ENCODE data around the gene SCAF1.
"Not testable (repeated sequence)": the region's sequence is repeated elsewhere in the genome, so short reads cannot be mapped to it uniquely, and the experiment has no call there.

SCAF1 gene

DNA sequence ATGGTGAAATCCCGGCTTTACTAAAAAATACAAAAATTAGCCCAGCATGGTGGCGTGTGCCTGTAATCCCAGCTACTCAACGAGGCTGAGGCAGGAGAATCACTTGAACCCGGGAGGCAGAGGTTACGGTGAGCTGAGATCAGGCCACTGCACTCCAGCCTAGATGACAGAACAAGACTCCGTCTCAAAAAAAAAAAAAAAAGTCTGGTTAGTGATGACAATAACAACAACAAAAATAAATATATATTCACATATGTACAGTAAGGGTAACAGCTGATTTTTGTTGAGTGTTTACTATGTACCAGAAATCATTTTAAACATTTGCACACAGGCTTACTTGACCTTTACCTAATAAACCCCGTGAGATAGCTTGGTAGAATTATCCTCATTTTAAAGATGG lies 25.1 kb upstream of the SCAF1 start:
- DNase-seq = no peak

DNA sequence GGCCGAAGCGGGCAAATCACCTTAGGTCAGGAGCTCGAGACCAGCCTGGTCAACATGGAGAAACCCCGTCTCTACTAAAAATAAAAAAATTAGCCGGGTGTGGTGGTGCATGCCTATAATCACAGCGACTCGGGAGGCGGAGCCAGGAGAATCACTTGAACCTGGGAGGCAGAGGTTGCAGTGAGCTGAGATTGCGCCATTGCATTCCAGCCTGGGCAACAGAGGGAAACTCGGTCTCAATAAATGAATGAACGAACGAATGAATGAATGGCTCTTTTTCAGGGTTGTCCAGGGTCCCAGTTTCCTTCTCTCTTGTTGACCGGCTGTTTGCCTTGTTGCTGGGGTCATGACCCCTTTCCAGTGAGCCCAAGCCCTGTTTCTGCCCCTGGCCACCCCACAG lies 24.1 kb upstream of the SCAF1 start:
- DNase-seq = not testable (repeated sequence)

DNA sequence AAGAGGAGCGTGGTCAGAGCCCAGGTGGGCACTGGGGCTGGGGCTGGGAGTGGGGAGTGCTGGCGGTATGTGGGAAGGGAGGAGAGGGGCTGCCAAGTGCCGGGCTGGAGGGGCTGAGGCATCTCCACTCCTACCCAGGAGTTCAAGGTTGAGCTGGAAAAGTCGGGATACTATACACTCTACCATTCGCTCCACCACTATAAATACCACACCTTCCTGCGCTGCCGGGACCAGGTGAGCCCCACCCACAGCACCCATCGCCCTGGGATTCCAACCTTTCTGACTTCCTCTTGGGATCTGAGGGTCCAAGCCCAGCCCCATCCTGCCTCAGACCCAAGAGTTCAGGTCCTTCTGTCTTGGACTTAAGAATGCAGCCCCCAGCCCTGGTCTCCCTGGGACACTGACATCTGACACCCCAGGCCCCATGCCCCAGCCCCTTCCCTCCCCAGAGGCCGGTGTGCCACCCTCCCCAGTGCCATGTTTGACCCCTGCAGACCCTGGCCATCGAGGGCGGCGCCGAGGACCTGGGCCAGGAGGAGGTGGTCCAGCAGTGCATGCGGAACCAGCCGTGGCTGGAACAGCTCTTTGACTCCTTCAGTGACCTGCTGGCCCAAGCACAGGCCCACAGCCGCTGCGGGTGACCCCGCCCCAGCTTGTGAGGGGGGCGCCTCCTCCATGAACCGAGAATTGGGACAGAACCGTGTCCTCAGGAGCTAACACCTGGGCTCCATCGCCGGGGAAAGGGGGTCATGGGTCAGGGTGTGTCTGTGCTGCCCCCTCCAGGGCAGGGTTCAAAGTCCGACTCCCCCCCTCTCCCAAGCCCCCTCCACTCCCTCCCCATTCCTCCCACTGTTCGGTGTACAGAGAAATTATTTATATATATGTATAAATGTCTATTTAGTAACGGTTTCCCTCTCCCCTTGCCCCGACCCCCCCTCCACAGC lies 16.8 kb upstream of the SCAF1 start:
- no peak for DNase-seq

DNA sequence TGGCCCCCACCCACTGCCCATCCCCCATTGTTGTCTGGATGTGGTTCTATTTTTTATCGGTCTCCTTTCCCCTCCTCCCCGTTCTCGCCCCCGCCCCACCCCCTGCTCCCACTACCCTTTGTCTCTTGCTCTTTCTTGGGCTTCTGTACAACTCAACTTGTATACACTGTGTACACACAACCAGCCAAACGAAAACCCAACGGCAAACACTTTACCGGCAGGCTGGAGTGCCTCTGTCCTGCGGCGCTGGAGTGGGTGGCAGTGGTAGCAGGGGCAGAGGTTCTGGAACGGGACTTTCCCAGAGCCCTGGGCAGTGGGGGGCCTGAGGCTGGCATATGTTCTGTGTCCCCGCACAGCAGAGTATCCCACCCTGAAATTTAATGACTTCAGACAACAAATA lies 15.8 kb upstream of the SCAF1 start:
- no peak for DNase-seq

DNA sequence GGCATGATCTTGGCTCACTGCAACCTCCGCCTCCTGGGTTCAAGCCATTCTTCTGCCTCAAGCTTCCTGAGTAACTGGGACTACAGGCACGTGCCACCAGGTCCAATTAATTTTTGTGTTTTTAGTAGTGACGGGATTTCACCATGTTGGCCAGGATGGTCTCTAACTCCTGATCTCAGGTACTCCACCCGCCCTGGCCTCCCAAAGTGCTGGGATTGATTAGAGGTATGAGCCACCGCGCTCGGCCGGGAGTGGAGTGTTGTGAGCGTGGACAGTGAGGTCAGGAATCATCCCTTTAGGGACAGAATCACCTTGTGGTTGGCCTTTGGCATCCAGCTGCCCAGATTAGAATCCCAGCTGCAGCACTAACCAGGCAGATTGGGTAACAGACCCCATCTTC lies 12.3 kb upstream of the SCAF1 start:
- DNase-seq = no peak

DNA sequence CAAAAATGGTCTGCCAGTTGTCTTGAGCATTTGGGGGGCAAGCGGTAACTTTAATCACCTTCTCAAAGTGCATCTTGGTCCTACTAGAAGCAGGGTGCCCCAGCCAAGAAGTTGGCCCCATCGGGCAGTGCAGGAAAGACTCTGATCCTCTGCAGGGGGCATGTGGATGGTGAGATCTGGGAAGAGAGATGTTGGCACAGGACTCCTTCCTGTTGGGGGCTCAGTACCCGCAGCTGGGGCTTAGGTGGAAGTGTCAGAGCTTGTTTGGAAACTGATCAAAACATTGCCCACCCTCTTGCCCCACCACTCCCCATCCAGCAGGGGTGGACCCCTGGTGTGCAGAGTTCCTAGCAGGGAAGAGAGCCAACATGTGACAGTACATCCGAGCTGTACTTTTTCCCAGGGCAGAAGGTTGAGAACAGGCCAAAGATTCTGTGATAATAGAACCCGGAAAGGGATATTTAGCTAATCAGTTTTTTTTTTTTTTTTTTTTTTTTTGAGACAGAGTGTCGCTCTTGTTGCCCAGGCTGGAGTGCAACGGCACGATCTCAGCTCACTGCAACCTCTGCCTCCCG lies 10.9 kb upstream of the SCAF1 start:
- no peak for DNase-seq

DNA sequence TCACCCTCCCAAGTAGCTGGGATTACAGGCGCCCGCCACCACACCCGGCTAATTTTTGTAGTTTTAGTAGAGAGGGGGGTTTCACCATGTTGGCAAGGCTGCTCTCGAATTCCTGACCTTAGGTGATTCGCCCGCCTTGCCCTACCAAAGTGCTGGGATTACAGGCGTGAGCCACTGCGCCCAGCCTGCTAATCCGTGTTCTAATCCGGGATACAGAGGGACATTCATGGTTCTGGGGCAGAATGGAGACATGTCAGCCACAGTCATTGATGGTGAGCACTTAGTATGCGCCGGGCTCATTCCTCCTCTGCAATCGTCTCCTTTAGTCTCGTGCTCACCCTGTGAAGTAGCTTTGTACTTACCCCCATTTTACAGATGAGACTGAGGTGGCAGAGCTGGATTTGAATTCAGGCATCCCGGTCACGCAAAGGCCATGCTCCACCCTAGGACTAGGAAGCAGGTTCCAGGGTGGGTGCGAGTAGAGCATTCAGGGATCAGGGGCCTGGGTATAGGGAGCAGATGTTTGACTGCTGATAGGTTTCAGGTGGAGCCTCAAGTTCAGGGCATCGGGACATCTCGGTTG lies 10.3 kb upstream of the SCAF1 start:
- DNase-seq = no peak

DNA sequence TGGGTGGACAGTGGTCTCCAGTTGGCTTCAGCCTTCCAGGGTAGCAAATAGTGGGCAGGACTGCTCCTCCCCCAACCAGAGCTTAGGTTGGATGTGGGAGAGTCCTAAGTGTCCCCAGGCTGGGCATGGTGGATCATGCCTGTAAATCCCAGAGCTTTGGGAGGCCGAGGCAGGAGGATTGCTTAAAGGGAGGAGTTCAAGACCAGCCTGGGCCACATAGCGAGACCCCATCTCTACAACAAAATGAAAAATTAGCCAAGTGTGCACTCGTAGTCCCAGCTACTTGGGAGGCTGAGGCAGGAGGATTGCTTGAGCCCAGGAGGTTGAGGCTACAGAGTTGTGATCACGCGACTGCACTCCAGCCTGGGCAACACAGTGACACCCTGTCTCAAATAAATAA lies 9.4 kb upstream of the SCAF1 start:
- no peak for DNase-seq

DNA sequence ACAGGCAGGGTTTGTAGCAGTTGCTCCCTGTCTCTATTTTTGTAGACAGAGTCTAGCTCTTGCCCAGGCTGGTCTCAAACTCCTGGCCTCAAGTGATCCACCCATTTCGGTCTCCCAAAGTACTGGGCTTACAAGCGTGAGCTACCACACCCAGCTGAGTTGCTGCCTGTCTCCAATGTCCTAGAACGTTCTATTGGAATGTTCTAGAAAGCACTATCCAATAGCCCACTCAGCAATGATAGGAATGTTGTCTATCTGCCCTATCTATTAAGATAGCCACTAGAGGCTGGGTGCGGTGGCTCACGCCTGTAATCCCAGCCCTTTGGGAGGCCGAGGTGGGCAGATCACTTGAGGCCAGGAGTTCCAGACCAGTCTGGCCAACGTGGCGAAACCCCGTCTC lies 8.7 kb upstream of the SCAF1 start:
- not testable (repeated sequence) for DNase-seq

DNA sequence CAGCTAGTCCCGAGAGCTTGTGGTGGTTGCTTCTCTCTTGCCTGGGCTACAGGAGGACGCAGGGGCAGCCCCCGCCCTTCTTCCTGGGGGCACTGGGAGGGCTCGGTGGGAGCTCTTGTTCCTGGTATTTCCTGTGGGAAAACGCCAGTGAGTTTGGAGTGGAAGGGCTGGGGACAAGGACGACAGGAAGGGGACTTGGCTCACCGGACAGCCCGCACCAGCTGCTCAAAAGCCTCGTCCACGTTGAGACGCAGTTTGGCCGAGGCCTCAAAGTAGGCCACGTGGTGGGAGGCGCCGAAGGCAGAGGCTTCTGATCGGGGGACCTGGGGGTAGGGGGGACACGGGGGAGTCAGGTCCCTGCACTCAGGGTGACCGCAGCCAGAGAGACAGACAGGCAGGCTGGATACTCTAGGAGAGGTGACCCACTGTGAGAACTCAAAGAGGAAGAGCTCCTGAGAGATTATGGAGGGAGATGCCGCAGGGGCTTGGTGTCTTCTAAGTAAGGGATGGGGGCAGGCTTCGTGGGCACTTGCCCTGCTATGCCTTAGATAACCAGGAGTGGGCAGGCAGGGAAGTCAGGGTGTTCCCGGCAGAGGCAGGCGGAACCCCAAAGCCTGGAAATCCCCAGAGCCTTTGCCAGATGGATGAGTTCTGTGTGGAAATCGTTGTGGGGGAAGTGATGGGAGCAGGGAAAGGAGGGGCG lies 6.3 kb upstream of the SCAF1 start:
- no peak for DNase-seq

DNA sequence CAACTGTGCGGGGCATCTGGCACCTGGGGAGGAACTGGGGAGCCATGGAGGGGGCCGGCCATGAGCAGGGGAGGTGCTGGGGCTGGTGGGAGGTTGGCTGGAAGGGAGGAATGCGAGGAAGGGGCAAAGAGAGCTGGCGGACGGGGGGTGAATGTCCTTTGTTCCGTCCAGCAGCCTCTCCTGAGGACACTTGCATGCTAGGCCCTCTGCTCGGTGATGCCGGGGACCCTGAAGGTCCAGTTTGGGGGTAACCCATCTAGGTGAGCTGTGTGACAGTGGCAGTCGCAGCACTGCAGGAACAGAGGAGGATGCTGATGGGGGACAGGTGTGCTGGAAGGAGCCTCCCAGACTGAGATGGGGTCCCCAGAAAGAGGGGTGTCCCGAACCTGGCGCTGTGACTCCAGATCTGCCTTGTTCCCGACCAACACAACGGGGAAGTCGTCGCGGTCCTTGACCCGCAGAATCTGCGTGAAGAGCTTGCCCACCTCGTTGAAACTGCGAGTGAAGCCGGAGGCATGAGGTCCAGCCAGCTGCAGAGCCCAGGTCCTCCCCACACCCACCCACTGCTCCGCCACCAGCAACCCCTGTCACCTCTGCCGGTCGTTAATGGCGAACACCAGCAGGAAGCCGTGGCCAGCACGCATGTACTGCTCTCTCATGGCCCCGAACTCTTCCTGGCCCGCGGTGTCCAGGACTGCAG lies 5.6 kb upstream of the SCAF1 start:
- no peak for DNase-seq

DNA sequence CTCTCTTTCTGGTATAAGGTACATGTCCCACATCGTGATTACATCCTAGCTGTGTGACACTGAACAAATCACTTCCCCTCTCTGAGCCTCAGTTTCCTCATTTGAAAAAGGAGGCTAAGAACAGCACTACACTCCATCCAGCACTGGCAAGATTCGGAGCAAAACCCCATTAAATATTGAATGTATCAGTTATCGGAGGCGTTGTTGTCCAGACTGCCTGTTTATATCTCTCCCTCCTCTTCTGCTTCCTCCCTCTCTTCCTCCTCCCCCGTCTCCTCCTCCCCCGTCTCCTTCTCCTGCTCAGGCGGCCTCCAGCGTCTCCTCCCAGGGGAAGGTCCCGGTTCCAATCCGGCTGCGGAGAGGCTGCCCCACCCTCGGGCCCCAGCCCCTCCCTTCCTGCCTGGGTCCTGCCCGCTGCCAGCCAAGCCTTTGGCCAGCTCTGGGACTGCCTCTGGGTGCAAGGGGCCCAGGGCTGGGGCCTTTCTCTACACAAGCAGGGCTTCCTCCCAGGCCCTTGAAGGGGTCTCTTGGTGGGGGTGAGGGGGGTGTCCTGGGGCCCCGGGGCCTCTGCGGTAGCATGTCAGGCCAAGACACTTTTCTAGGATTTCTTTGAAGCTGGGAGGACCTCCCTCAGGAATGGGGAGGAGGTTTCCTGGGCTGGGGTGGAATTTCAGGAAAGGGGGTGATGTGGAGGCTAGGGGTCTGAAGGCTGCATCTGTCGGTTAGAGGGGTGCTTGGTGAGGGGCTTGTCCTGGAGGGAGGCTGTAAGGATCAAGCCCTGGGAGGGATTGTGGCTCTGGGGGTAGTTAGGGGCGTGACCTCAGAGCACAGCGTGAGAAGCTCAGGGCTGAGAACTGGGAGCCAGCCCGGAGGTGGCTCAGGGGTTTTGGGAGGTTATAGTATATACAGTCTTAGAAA lies 3.9 kb upstream of the SCAF1 start:
- DNase-seq = peak; percentile 26 to 30

DNA sequence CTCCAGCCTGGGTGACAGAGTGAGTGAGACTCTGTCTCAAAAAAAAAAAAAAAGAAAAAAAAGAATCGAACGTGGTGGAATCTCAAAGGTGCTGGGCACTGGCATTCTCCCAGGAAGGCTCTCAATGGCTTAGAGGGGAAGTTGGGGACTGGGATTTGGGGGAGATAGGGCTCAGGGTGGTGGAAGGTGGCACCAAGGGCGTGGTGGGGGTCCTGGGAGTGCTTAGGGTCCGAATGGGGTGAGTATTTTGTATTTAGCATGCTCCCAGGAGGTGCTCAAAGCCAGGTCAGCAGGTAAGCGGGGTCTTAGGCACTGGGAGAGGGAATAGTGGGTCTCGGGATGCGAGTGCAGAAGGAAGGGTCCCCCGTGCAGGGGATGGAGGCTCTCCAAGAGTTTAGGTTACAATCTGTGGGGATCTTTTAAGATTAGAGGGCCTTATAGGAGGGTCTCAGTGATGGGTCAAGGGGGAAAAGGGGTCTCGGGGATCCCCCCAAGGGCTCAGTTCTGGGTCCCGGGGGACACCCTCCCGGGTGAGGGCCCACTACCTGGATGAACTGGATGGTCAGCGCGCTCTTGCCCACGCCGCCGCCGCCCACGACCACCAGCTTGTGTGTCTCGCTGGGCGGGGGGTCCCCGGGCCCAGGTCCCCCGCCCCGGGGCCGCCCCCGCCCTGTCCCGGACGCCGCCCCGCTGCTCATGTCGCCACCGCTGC lies 2.5 kb upstream of the SCAF1 start:
- DNase-seq = no peak

DNA sequence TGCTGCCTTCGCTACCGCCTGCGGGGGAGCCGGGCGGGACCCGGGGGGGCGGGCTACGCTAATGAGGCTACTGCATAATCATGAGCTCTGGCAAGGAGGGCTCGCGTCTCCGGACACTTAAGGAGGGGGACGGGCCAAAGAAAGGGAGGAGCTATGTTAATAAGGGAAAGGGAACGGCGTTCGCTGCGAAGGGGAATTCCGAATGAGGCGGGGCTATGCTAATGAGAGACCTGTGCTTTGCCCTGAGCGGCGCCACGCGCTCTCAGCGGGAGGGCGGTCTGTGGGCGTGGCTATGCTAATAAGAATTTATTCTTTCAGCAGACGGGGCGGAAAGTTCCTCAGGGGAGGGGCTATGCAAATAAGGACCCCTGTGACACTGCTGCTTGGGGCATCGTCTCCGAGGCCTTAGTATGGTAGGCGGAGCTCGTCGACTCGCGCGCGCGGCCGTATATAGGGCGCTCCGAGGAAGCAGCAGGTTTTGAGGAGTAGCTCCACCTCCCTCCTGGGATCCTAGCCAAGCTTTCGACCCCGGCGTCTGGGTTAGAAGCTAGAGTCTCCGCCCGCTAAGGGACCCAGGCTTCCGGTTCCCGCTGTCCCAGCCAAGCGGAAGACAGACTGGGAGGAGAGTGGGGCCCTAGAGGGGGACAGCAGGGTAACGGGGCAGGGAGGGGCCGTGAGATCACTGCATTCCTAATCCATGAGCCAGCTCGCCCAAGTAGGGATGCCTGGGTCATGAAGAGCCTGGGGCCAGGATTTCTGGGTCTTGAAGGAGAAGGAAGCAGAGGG lies 1.7 kb upstream of the SCAF1 start, which contains the start of gene RRAS:
Gene RRAS, minus strand, starts transcription at position 31 of the 786 bp plus-strand sequence. CDS start 45 bp downstream, outside the sequence.
- DNase-seq = peak; percentile 99 to 100

DNA sequence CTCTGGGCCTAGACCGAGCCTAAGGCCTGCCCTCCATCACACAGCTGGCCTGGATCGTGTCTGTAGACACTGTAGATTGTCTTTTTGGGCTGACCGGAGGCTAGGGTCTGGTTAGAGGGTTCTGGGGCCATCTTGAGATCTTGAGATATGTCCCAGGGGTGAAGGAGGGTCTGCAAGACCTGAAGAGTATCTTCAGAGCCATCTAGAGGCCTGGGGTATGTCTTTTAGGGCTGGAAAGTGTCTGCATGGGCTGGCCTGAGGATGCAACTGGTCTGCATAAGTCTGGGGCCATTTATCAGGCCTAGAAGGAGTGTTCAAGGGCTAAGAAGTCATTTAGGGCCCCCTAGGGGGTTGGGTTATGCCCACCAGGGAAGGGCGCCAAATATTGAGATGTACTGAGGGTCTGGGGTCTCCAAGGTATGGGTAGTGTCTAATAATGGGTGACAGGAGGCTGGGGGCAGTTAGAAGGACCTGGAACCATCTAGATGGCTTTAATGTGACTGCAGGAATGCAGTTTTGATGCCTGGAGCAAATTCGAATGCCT lies 555 bp downstream of the SCAF1 start:
- DNase-seq = no peak

DNA sequence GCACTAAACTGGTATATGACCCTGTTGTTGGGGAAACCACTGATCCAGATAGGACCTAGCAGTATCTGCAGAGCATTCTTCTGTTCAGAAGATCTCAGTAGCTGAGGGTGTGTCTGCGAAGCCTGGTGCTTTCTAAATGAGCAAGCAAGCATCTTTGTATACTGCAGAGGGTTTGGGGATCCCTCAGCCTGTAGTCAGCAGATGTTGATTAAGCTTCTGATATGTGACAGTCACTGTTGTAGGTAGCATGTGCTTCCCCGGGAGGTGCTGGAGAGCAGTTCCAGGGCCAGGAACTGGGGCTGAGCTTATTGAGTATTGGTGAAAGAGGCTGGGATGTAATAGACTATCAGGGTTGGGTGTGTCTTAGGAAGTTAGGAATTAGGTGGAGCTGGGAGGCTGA lies 1.5 kb downstream of the SCAF1 start:
- no peak for DNase-seq

DNA sequence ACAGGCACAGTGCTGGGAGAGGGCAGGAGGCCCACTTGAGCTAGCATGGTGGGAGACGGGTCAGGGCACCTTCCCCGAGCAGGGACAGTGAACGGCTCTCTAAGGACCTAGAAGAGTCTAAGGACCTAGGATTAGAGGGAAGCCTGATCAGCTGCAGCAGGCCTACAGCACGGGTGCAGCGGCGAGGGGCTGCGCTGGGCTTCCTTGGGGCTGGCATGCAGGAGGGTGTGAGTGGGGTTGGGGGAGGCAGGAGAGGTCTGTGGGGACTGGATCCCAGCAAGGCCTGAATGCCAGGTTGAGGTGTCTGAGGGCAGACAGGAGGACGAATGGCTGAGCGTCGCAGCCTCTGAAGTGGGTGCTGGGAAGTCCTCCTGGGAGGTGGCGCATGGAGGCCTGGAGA lies 3.6 kb downstream of the SCAF1 start:
- DNase-seq = no peak

DNA sequence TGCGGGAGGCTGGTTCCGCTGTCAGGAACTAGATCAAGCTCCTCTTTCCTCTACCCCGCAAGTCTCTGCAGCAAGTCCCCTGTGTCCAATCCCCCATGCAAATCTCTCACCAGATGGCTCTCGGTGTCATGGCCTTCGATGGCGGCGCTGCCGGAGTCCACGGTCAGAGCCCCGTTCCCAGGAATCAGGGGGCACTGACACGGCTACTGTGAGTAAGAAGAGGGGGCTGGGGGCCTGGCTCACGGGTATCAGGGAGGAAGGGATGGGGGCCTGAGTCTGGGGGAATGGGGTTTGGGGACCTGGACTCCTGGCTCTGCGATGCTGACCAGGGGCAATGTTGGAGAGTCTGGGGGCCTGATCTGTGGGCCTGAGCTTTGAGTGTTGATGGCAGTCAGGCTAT lies 4.0 kb downstream of the SCAF1 start:
- no peak for DNase-seq

DNA sequence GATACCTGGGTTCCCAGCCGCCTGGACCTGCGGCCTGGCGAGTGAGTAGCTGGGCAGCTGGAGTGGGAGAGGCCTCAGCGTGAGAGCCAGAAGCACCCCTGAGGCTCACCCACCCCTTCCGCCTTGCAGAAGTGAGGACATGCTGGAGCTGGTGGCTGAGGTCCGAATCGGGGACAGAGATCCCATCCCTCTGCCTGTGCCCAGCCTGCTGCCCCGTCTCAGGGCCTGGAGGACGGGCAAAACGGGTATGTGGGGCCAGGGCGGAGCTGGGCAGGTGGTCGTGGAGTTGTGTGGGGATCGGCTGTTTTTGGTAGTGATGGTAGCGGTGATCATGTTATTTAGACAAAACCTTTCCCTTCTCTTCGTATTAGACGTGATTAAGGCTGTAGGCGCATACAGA lies 4.6 kb downstream of the SCAF1 start:
- no peak for DNase-seq

Data from Kasumi-1 (cell line).